Spleen (tissue), 11 donors: ENCODE results near the gene DIP2C. TPM values are rescaled to one million over a fixed set of nuclear protein-coding genes. Genes with fewer than 3 reads are reported as not detected.

Source experiments
- DNase-seq: peaks from one replicate; pipeline ENCODE4 v3.0.0-alpha.2; 2020
- H3K27ac ChIP-seq, 8 donors: fragments of 200-600 bp; sonication (generic) in 7 of 8; 1 replicate in 4 of 8; 2 replicates in 4 of 8; pipeline versions ENCODE4 v1.5.0 to v1.8.0; 2016 to 2021; ENCODE audit warnings: inconsistent platforms in 4 of 8, mild to moderate bottlenecking in 4 of 8, moderate library complexity in 1 of 8
- H3K27me3 ChIP-seq, 7 donors: fragments of 200-600 bp; sonication (generic) in 6 of 7; replicated peaks in 1 of 7; 1 replicate in 4 of 7; 2 replicates in 3 of 7; pipeline versions ENCODE4 v1.5.0 to v1.8.0; 2016 to 2021; ENCODE audit warnings: inconsistent platforms in 3 of 7, mild to moderate bottlenecking in 1 of 7
- H3K36me3 ChIP-seq, 6 donors: fragments of 200-600 bp; sonication (generic) in 5 of 6; 1 replicate in 4 of 6; 2 replicates in 2 of 6; pipeline versions ENCODE4 v1.5.0 to v1.8.0; 2016 to 2021; ENCODE audit warnings: inconsistent platforms in 2 of 6
- H3K4me1 ChIP-seq, 6 donors: fragments of 200-600 bp; sonication (generic) in 5 of 6; 1 replicate in 3 of 6; 2 replicates in 3 of 6; pipeline versions ENCODE4 v1.5.0 to v1.8.0; 2016 to 2021; ENCODE audit warnings: inconsistent platforms in 3 of 6
- H3K4me3 ChIP-seq, 8 donors: fragments of 200-600 bp; sonication (generic) in 7 of 8; 1 replicate in 4 of 8; 2 replicates in 4 of 8; pipeline versions ENCODE4 v1.5.0 to v1.8.0; 2016 to 2021; ENCODE audit warnings: inconsistent platforms in 4 of 8, mild to moderate bottlenecking in 4 of 8, moderate library complexity in 2 of 8
- H3K9me3 ChIP-seq, 8 donors: fragments of 200-600 bp; sonication (generic) in 7 of 8; 1 replicate in 4 of 8; 2 replicates in 4 of 8; pipeline versions ENCODE4 v1.5.0 to v1.8.0; 2016 to 2021; ENCODE audit warnings: inconsistent platforms in 4 of 8
- POLR2A ChIP-seq, 3 donors: fragments of 450-650 bp; IDR thresholded peaks; one replicate each; pipeline ENCODE4 v1.5.1; 2017; ENCODE audit warnings: antibody characterized with exemption in 3 of 3, mild to moderate bottlenecking in 1 of 3
- POLR2AphosphoS5 ChIP-seq, 3 donors: sonication (generic); formaldehyde crosslinking; IDR thresholded peaks; one replicate each; pipeline ENCODE4 v1.5.1; 2017; ENCODE audit warnings: antibody characterized with exemption in 3 of 3
- WGBS, 5 donors: extraction: QIAGEN DNeasy Blood & Tissue Kit in 3 of 5; methylation state at CpG; one replicate each; pipeline versions ENCODE4 v1.1.5 to v1.1.7; 2013 to 2018; 5-methylcytosine and 5-hydroxymethylcytosine counted together
- intact Hi-C: fragments of 100-400 bp; cut with DNase I; formaldehyde crosslinking; loops from one replicate; pipeline ENCODE4 v1.15.0; 2023; ENCODE audit warnings: low total_unique reads
- polyA plus RNA-seq, 3 donors: library from polyadenylated mRNA; stranded (reverse); fragments of 200-250 nt; gene quantifications; one replicate each; pipeline ENCODE4 v1.2.1, GENCODE V29; 2013
- total RNA-seq, 7 donors: library from RNA; depleted of rRNA in 3 of 7; stranded (reverse); fragments of >200 nt in 3 of 7; fragmentation: NEBNext Ultra II Directional in 4 of 7; extraction: Animal tissue kit (Norgen Biotek cat#: 25700) in 4 of 7; gene quantifications; one replicate each; pipeline versions ENCODE4 v1.1.0 to v1.2.1, GENCODE V29; 2016 to 2021
- TF ChIP-seq, protein P1 (sequence below), 11 experiments: fragments of 200-600 bp in 7 of 11; fragments of 450-650 bp in 4 of 11; sonication (generic) in 4 of 11; IDR thresholded peaks in 8 of 11; conservative IDR thresholded peaks in 3 of 11; 1 replicate in 7 of 11; 2 replicates in 4 of 11; pipeline versions ENCODE4 v1.4.0 to v1.8.0; 2016 to 2021; ENCODE audit warnings: antibody characterized with exemption in 11 of 11, inconsistent platforms in 4 of 11, mild to moderate bottlenecking in 1 of 11
- donor health status: healthy with polysubstance abuse.
- donor health status: DM: no; HTN: no; CAD: no; lungs with moderate emphysema.
- donor health status: DM: no; HTN: no; CAD: no.
- donor health status: Bipolar disorder and iron deficiency.
- donor health status: healthy.
- donor health status: DM: no; HTN: no; CAD: no.
- donor health status: DM: yes; HTN: yes; CAD: no.

Gene DIP2C
- total and polyA plus RNA-seq, 10 donors = 2.2 to 13.1 (median 9.0) TPM

GRCh38 chr10:492836-493235 is 196.6 kb downstream of the DIP2C start:
- H3K36me3 ChIP-seq = no peaks in the 10 kb centered on the region
- H3K4me3 ChIP-seq = no peak overlapping the region
- TF ChIP-seq POLR2AphosphoS5 (IDR thresholded peaks at IDR 0.05) = no peak
- no peak for TF ChIP-seq POLR2A (IDR thresholded peaks at IDR 0.05)
- TF ChIP-seq, protein P1, sequence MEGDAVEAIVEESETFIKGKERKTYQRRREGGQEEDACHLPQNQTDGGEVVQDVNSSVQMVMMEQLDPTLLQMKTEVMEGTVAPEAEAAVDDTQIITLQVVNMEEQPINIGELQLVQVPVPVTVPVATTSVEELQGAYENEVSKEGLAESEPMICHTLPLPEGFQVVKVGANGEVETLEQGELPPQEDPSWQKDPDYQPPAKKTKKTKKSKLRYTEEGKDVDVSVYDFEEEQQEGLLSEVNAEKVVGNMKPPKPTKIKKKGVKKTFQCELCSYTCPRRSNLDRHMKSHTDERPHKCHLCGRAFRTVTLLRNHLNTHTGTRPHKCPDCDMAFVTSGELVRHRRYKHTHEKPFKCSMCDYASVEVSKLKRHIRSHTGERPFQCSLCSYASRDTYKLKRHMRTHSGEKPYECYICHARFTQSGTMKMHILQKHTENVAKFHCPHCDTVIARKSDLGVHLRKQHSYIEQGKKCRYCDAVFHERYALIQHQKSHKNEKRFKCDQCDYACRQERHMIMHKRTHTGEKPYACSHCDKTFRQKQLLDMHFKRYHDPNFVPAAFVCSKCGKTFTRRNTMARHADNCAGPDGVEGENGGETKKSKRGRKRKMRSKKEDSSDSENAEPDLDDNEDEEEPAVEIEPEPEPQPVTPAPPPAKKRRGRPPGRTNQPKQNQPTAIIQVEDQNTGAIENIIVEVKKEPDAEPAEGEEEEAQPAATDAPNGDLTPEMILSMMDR (IDR thresholded peaks at IDR 0.05 in 8 of 11, conservative IDR thresholded peaks at IDR 0.05 in 3 of 11) = no peak
- 88 to 94% (median 91%) methylated on average over 10 of the region's 10 CpGs for WGBS, 5 donors
- intact Hi-C loops = no loop called here
- peak; percentile 32 for DNase-seq
- H3K27me3 ChIP-seq = peaks cover 0 to 26% (median 0%) of the 10 kb centered on the region in 7 donors
- H3K9me3 ChIP-seq = no peaks in the 10 kb centered on the region
- H3K4me1 ChIP-seq = peaks cover 0 to 9% (median 7%) of the 10 kb centered on the region in 6 donors
- no peak overlapping the region for H3K27ac ChIP-seq

DNA sequence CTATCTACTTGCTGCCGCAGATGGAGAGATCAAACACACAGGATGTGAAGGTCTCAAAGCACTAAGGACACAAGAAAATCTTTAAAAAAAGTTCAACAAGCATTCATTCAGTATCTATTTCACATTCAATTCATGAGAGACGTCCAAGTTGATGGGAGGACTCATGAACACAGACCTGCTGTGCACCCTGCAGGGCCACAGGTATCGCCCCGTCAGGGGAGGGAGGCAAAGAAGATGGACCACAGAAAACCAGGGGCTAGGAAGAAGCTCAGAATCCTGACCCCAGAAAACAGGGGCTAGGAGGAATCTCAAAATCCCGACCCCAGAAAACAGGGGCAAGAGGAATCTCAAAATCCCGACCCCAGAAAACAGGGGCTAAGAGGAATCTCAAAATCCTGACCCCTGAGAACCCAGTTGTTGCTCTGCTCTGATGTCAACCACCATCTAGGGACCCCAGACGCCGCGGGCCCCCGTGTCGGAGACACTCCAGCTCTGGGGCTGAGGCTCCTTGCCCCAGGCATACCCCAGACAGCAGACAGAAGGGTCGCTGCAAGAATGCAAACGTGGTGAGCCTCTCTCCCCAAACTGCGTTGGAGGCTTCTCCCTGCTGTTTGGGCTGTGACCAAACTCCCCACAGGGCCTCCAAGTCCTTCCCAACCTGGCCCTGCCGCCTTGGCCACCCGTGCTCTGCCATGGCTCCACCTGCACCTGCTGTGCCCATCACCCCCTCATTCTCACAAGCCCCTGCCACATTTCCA is 197.6 kb downstream of the DIP2C start:
- DNase-seq = peak; percentile 48
- 75 to 96% (median 90%) methylated on average over 15 to 16 of the region's 16 CpGs for WGBS, 5 donors
- peaks cover 0 to 9% (median 7%) of the 10 kb centered on the region in 6 donors for H3K4me1 ChIP-seq
- H3K9me3 ChIP-seq = no peaks in the 10 kb centered on the region
- H3K4me3 ChIP-seq = no peak overlapping the region
- H3K27ac ChIP-seq = no peak overlapping the region
- TF ChIP-seq POLR2AphosphoS5 (IDR thresholded peaks at IDR 0.05) = no peak
- TF ChIP-seq, protein P1 (IDR thresholded peaks at IDR 0.05 in 8 of 11, conservative IDR thresholded peaks at IDR 0.05 in 3 of 11) = no peak
- no peak for TF ChIP-seq POLR2A (IDR thresholded peaks at IDR 0.05)
- intact Hi-C loops = no loop called here
- H3K36me3 ChIP-seq = no peaks in the 10 kb centered on the region
- H3K27me3 ChIP-seq = peaks cover 0 to 26% (median 0%) of the 10 kb centered on the region in 7 donors

GRCh38 chr10:490891-491571 is 198.4 kb downstream of the DIP2C start:
- H3K27ac ChIP-seq = no peak overlapping the region
- intact Hi-C loops = no loop called here
- no peaks in the 10 kb centered on the region for H3K9me3 ChIP-seq
- H3K27me3 ChIP-seq = peaks cover 0 to 26% (median 0%) of the 10 kb centered on the region in 7 donors
- TF ChIP-seq POLR2AphosphoS5 (IDR thresholded peaks at IDR 0.05) = no peak
- TF ChIP-seq POLR2A (IDR thresholded peaks at IDR 0.05) = no peak
- TF ChIP-seq, protein P1 (IDR thresholded peaks at IDR 0.05 in 8 of 11, conservative IDR thresholded peaks at IDR 0.05 in 3 of 11) = no peak
- H3K36me3 ChIP-seq = no peaks in the 10 kb centered on the region
- no peak overlapping the region for H3K4me3 ChIP-seq
- peak; percentile 63 for DNase-seq
- 59 to 68% (median 63%) methylated on average over 23 of the region's 23 CpGs for WGBS, 5 donors
- H3K4me1 ChIP-seq = peaks cover 0 to 10% (median 7%) of the 10 kb centered on the region in 6 donors

DNA sequence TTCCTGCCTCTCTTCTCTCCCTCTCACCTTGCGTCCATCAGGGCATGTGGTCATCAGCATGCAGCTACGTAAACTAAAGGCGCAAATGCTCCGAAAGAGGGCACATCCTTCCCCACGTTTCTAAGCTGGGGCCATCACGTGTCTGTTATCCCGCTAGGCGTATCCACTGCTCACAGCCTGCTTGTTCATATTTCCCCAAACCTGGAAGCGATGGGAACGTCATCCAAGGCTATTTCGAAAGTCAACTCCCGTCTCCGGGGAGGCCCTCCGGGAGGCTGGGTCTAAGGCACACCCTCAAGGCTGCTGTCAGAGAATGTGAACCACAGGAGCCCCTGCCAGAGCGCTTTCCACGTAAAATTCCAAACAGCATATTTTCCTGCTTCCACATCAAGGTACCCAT is 199.2 kb downstream of the DIP2C start:
- 80 to 90% (median 86%) methylated on average over 16 of the region's 16 CpGs for WGBS, 5 donors
- no peak overlapping the region for H3K4me3 ChIP-seq
- H3K4me1 ChIP-seq = peaks cover 0 to 18% (median 7%) of the 10 kb centered on the region in 6 donors
- H3K36me3 ChIP-seq = no peaks in the 10 kb centered on the region
- no peak for TF ChIP-seq POLR2A (IDR thresholded peaks at IDR 0.05)
- no peak for TF ChIP-seq POLR2AphosphoS5 (IDR thresholded peaks at IDR 0.05)
- TF ChIP-seq, protein P1 (IDR thresholded peaks at IDR 0.05 in 8 of 11, conservative IDR thresholded peaks at IDR 0.05 in 3 of 11) = no peak
- intact Hi-C loops = no loop called here
- H3K9me3 ChIP-seq = no peaks in the 10 kb centered on the region
- H3K27me3 ChIP-seq = peaks cover 0 to 26% (median 0%) of the 10 kb centered on the region in 7 donors
- H3K27ac ChIP-seq = peak overlapping the region in 1 of 8 donors; percentile 8
- DNase-seq = peak; percentile 18
